ENCODE results near the gene ACO1. TPM values are rescaled to one million over a fixed set of nuclear protein-coding genes. Genes with fewer than 3 reads are reported as not detected.

Gene ACO1
- total and polyA plus RNA-seq, 9 of the 15 experiments (the other 6 are each of a cell fraction or from before 2014, with no cell fraction given): 0.96 to 29.7 (median 16.9) TPM

DNA sequence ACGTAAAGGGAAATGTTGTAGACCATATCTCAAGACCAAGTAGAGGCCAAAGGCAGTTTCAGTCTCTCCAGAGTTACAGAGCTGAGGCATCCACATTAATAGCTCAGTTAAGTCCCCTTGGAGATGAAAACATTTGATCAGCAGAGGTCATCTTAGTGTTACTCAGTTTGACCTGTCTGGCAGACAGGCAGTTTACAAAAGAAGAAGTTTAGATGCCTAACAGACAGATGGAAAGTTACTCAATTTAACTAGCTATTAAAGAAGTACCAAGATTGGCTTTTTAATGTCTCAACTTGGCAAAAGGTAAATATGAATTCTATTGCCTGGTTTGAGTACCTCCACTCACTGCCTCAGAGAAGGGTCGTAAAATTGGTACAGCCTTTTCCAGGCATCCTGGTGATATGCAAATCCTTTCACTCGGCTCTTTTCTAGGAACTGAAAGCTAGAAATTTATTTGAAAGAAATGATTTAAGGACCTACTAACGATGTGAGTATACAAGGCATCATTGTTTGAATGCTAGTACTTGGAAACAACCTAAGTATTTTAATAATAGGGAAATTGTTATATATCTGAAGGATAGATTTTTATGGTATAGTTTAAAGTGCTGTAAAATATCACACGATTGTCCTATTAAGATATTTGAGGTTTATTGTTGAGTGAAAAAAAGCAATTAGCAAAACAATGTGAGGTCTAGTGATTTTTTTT is 14.8 kb downstream of the ACO1 start:
- Histone ChIP-seq H3K36me3 (ENCODE audit: control insufficient read depth, insufficient read depth, low read length) (no peaks in the 10 kb centered on the region), H3K9me1 (ENCODE audit: control insufficient read depth, insufficient read depth, low read length) (no peaks in the 10 kb centered on the region), H3K4me3 (no peak overlapping the region), H3K9me3 (replicated peaks; ENCODE audit: control insufficient read depth, insufficient read depth, low read depth, low read length) (no peaks in the 10 kb centered on the region), H3K4me2 (ENCODE audit: insufficient read depth, low read length) (no peak overlapping the region), H2AFZ (ENCODE audit: low read depth, low read length) (no peak overlapping the region), H3K79me2 (ENCODE audit: control insufficient read depth, insufficient read depth, low read length) (no peaks in the 10 kb centered on the region), H3K4me1 (replicated peaks in 1 of 2; ENCODE audit: control insufficient read depth in 2 of 2, insufficient read depth in 2 of 2, low read length in 2 of 2) (no peaks in the 10 kb centered on the region), H3K9ac (ENCODE audit: insufficient read depth in 1 of 2, low read depth in 2 of 2, low read length in 2 of 2) (no peak overlapping the region), H4K20me1 (replicated peaks; ENCODE audit: control insufficient read depth, insufficient read depth, low read length) (no peaks in the 10 kb centered on the region), H3K27ac (ENCODE audit: extremely low read depth, low read depth, low read length) (no peak overlapping the region), H3K27me3 (ENCODE audit: control insufficient read depth in 2 of 2, insufficient read depth in 2 of 2, low read length in 2 of 2) (no peaks in the 10 kb centered on the region)
- DNase-seq (ENCODE audit: extremely low read depth in 1 of 4, low spot score in 3 of 4): no peak
- TF ChIP-seq, protein P1, sequence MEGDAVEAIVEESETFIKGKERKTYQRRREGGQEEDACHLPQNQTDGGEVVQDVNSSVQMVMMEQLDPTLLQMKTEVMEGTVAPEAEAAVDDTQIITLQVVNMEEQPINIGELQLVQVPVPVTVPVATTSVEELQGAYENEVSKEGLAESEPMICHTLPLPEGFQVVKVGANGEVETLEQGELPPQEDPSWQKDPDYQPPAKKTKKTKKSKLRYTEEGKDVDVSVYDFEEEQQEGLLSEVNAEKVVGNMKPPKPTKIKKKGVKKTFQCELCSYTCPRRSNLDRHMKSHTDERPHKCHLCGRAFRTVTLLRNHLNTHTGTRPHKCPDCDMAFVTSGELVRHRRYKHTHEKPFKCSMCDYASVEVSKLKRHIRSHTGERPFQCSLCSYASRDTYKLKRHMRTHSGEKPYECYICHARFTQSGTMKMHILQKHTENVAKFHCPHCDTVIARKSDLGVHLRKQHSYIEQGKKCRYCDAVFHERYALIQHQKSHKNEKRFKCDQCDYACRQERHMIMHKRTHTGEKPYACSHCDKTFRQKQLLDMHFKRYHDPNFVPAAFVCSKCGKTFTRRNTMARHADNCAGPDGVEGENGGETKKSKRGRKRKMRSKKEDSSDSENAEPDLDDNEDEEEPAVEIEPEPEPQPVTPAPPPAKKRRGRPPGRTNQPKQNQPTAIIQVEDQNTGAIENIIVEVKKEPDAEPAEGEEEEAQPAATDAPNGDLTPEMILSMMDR (IDR thresholded peaks at IDR 0.05 in 2 of 3, conservative IDR thresholded peaks at IDR 0.05 in 1 of 3; ENCODE audit: insufficient read depth in 2 of 3, low read depth in 1 of 3, low read length in 3 of 3): no peak
- TF ChIP-seq SIN3A (IDR thresholded peaks at IDR 0.05; ENCODE audit: borderline replicate concordance in 2 of 2, control insufficient read depth in 1 of 2, low read depth in 2 of 2, low read length in 2 of 2) (no peak), GTF2E2 (tag; IDR thresholded peaks at IDR 0.05) (no peak), BCL6 (CRISPR knock-in tag; IDR thresholded peaks at IDR 0.05) (no peak), ZNF175 (CRISPR knock-in tag; IDR thresholded peaks at IDR 0.05; ENCODE audit: low read depth) (no peak), ZNF263 (CRISPR knock-in tag; IDR thresholded peaks at IDR 0.05; ENCODE audit: borderline replicate concordance) (no peak), ZNF354B (CRISPR knock-in tag; IDR thresholded peaks at IDR 0.05) (no peak), FOXJ3 (CRISPR knock-in tag; IDR thresholded peaks at IDR 0.05) (no peak), ZNF668 (CRISPR knock-in tag; IDR thresholded peaks at IDR 0.05) (no peak), ZNF431 (CRISPR knock-in tag; IDR thresholded peaks at IDR 0.05) (no peak), SOX6 (IDR thresholded peaks at IDR 0.05) (no peak)
- TF ChIP-seq, protein P2, sequence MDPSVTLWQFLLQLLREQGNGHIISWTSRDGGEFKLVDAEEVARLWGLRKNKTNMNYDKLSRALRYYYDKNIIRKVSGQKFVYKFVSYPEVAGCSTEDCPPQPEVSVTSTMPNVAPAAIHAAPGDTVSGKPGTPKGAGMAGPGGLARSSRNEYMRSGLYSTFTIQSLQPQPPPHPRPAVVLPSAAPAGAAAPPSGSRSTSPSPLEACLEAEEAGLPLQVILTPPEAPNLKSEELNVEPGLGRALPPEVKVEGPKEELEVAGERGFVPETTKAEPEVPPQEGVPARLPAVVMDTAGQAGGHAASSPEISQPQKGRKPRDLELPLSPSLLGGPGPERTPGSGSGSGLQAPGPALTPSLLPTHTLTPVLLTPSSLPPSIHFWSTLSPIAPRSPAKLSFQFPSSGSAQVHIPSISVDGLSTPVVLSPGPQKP (CRISPR knock-in tag; IDR thresholded peaks at IDR 0.05): no peak
- TF ChIP-seq, protein P3, sequence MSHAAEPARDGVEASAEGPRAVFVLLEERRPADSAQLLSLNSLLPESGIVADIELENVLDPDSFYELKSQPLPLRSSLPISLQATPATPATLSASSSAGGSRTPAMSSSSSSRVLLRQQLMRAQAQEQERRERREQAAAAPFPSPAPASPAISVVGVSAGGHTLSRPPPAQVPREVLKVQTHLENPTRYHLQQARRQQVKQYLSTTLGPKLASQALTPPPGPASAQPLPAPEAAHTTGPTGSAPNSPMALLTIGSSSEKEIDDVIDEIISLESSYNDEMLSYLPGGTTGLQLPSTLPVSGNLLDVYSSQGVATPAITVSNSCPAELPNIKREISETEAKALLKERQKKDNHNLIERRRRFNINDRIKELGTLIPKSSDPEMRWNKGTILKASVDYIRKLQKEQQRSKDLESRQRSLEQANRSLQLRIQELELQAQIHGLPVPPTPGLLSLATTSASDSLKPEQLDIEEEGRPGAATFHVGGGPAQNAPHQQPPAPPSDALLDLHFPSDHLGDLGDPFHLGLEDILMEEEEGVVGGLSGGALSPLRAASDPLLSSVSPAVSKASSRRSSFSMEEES (CRISPR knock-in tag; IDR thresholded peaks at IDR 0.05): no peak
- intact Hi-C loops (cut with micrococcal nuclease) (no loop called here), in situ Hi-C loops (cut with MboI) (loop anchor here (25.0 kb wide), 1 partner anchor 838 kb away; the partner anchor contains the start of gene SPINK4)
- POLR2A ChIA-PET: interaction anchor here (0.7 to 1.0 kb wide), 4 partner anchors 8 to 54 kb away, joined by 3 to 5 read pairs (median 4); no protein-coding TSS in a partner anchor
- WGBS (ENCODE audit: insufficient coverage, low coverage, missing lambda C conversion rate): 39% methylated on average over 5 of the region's 5 CpGs
- no peak for FAIRE-seq
- ATAC-seq: no peak
- no TSS peak for BruUV-seq (replicated peaks)
- CTCF ChIA-PET (ENCODE audit: low intra/inter-chr PET ratio): no interaction called here

Data from K562 (cell line).